ENCODE data around the gene FAM209B.
"Not testable (repeated sequence)": the region's sequence is repeated elsewhere in the genome, so short reads cannot be mapped to it uniquely, and the experiment has no call there.

The FAM209B gene

GRCh38 chr20:56551571-56551970 lies 18.5 kb downstream of the FAM209B start:
- no peak overlapping the region for H3K27ac Mint-ChIP-seq
- H3K27me3 Mint-ChIP-seq (ENCODE audit: low read depth, poor library complexity), result peaks cover 7% of the 10 kb centered on the region
- no peak overlapping the region for H3K4me3 Mint-ChIP-seq
- H3K9me3 Mint-ChIP-seq, result peaks cover 20% of the 10 kb centered on the region
- H3K4me1 Mint-ChIP-seq, result peaks cover 10% of the 10 kb centered on the region
- H3K36me3 Mint-ChIP-seq (ENCODE audit: low read depth), result peaks cover 4% of the 10 kb centered on the region
- TF ChIP-seq CTCF (IDR thresholded peaks at IDR 0.05), result no peak
- no peak for DNase-seq

- no peak for DNase-seq
- peaks cover 4% of the 10 kb centered on the region for H3K27me3 Mint-ChIP-seq (ENCODE audit: low read depth, poor library complexity)
- H3K36me3 Mint-ChIP-seq (ENCODE audit: low read depth), result no peaks in the 10 kb centered on the region
- TF ChIP-seq CTCF (IDR thresholded peaks at IDR 0.05), result no peak
- peaks cover 10% of the 10 kb centered on the region for H3K9me3 Mint-ChIP-seq
- no peak overlapping the region for H3K4me3 Mint-ChIP-seq
- peaks cover 10% of the 10 kb centered on the region for H3K4me1 Mint-ChIP-seq
- H3K27ac Mint-ChIP-seq, result no peak overlapping the region
Observed at GRCh38 chr20:56552911-56553629, 20.0 kb downstream of the FAM209B start.

- H3K27ac Mint-ChIP-seq, result no peak overlapping the region
- H3K27me3 Mint-ChIP-seq (ENCODE audit: low read depth, poor library complexity), result peaks cover 4% of the 10 kb centered on the region
- no peaks in the 10 kb centered on the region for H3K36me3 Mint-ChIP-seq (ENCODE audit: low read depth)
- no peak overlapping the region for H3K4me3 Mint-ChIP-seq
- no peaks in the 10 kb centered on the region for H3K9me3 Mint-ChIP-seq
- DNase-seq, result no peak
- TF ChIP-seq CTCF (IDR thresholded peaks at IDR 0.05), result no peak
- H3K4me1 Mint-ChIP-seq, result peaks cover 10% of the 10 kb centered on the region
Observed at GRCh38 chr20:56554869-56555268, 21.8 kb downstream of the FAM209B start.

- Mint-ChIP-seq H3K27me3 (ENCODE audit: low read depth, poor library complexity) (peaks cover 4% of the 10 kb centered on the region), H3K27ac (no peak overlapping the region), H3K36me3 (ENCODE audit: low read depth) (no peaks in the 10 kb centered on the region), H3K4me1 (no peaks in the 10 kb centered on the region), H3K9me3 (no peaks in the 10 kb centered on the region), H3K4me3 (no peak overlapping the region)
- DNase-seq, result no peak
- no peak for TF ChIP-seq CTCF (IDR thresholded peaks at IDR 0.05)
Observed at GRCh38 chr20:56558968-56559367, 25.9 kb downstream of the FAM209B start.

GRCh38 chr20:56564526-56564925 lies 31.5 kb downstream of the FAM209B start:
- H3K27ac Mint-ChIP-seq; H3K36me3 Mint-ChIP-seq (ENCODE audit: low read depth); DNase-seq; H3K9me3 Mint-ChIP-seq; H3K4me3 Mint-ChIP-seq; H3K4me1 Mint-ChIP-seq; H3K27me3 Mint-ChIP-seq (ENCODE audit: low read depth, poor library complexity): not testable (repeated sequence)

GRCh38 chr20:56565511-56565910 lies 32.5 kb downstream of the FAM209B start:
- no peaks in the 10 kb centered on the region for H3K9me3 Mint-ChIP-seq
- H3K36me3 Mint-ChIP-seq (ENCODE audit: low read depth), result no peaks in the 10 kb centered on the region
- H3K4me3 Mint-ChIP-seq, result no peak overlapping the region
- DNase-seq, result no peak
- no peak for TF ChIP-seq CTCF (IDR thresholded peaks at IDR 0.05)
- H3K4me1 Mint-ChIP-seq, result no peaks in the 10 kb centered on the region
- peaks cover 6% of the 10 kb centered on the region for H3K27me3 Mint-ChIP-seq (ENCODE audit: low read depth, poor library complexity)
- no peak overlapping the region for H3K27ac Mint-ChIP-seq
